Measurements from ENCODE around the gene TLCD4. TPM values are rescaled to one million over a fixed set of nuclear protein-coding genes. Genes with fewer than 3 reads are reported as not detected.

The TLCD4 gene
- total RNA-seq, 1 experiment from 2014 or later, result 2.9 TPM

GRCh38 chr1:95097426-95097825, 19.7 kb upstream of the TLCD4 start:
- DNase-seq (ENCODE audit: low read depth, low spot score), result no peak
- H3K27me3 ChIP-seq (ENCODE audit: control insufficient read depth, insufficient read depth, low read length), result no peaks in the 10 kb centered on the region
- intact Hi-C loops (cut with micrococcal nuclease; ENCODE audit: unreplicated experiment) (no loop called here), in situ Hi-C loops (cut with HindIII; ENCODE audit: low pct_unique_long_range_greater_than_20kb, low sequenced_read_pairs) (no loop called here)
- BruUV-seq (replicated peaks), result no TSS peak
- no peaks in the 10 kb centered on the region for H3K4me1 ChIP-seq (ENCODE audit: control insufficient read depth, insufficient read depth, low read length)
- ChIA-PET CTCF (no interaction called here), POLR2A (no interaction called here)
- TF ChIP-seq TCF7L2 (IDR thresholded peaks at IDR 0.05; ENCODE audit: low read depth, low read length) (no peak), SIN3A (IDR thresholded peaks at IDR 0.05; ENCODE audit: borderline replicate concordance, insufficient read depth, low read depth, low read length) (no peak), CTCF (IDR thresholded peaks at IDR 0.05) (no peak), REST (IDR thresholded peaks at IDR 0.05; ENCODE audit: insufficient read depth in 1 of 2, low read depth in 2 of 2, low read length in 1 of 2) (no peak), POLR2AphosphoS5 (IDR thresholded peaks at IDR 0.05; ENCODE audit: low read depth, low read length) (no peak)
- H3K4me3 ChIP-seq (ENCODE audit: low read depth in 2 of 2, low read length in 2 of 2), result no peak overlapping the region
- no peak overlapping the region for H3K27ac ChIP-seq (ENCODE audit: low read length)
- no peak for ATAC-seq
- H3K9me3 ChIP-seq (ENCODE audit: control insufficient read depth, insufficient read depth, low read depth, low read length), result no peaks in the 10 kb centered on the region
- no peaks in the 10 kb centered on the region for H3K36me3 ChIP-seq (ENCODE audit: control insufficient read depth, insufficient read depth, low read length)

- ATAC-seq, result no peak
- CTCF ChIA-PET, result no interaction called here
- no TSS peak for BruUV-seq (replicated peaks)
Observed at GRCh38 chr1:95098196-95098595, 19.0 kb upstream of the TLCD4 start.

More at GRCh38 chr1:95098196-95098595, 19.0 kb upstream of the TLCD4 start:
- Histone ChIP-seq H3K4me3 (ENCODE audit: low read depth in 2 of 2, low read length in 2 of 2) (no peak overlapping the region), H3K27me3 (ENCODE audit: control insufficient read depth, insufficient read depth, low read length) (no peaks in the 10 kb centered on the region), H3K36me3 (ENCODE audit: control insufficient read depth, insufficient read depth, low read length) (no peaks in the 10 kb centered on the region), H3K9me3 (ENCODE audit: control insufficient read depth, insufficient read depth, low read depth, low read length) (no peaks in the 10 kb centered on the region), H3K4me1 (ENCODE audit: control insufficient read depth, insufficient read depth, low read length) (no peaks in the 10 kb centered on the region), H3K27ac (ENCODE audit: low read length) (no peak overlapping the region)
- no peak for DNase-seq (ENCODE audit: low read depth, low spot score)
- no peak for TF ChIP-seq SIN3A (IDR thresholded peaks at IDR 0.05; ENCODE audit: borderline replicate concordance, insufficient read depth, low read depth, low read length)
- TF ChIP-seq REST (IDR thresholded peaks at IDR 0.05; ENCODE audit: insufficient read depth in 1 of 2, low read depth in 2 of 2, low read length in 1 of 2), result no peak
- TF ChIP-seq TCF7L2 (IDR thresholded peaks at IDR 0.05; ENCODE audit: low read depth, low read length), result no peak
- TF ChIP-seq POLR2AphosphoS5 (IDR thresholded peaks at IDR 0.05; ENCODE audit: low read depth, low read length), result no peak
- TF ChIP-seq CTCF (IDR thresholded peaks at IDR 0.05), result no peak
- POLR2A ChIA-PET, result no interaction called here
- in situ Hi-C loops (cut with HindIII; ENCODE audit: low pct_unique_long_range_greater_than_20kb, low sequenced_read_pairs), result no loop called here
- intact Hi-C loops (cut with micrococcal nuclease; ENCODE audit: unreplicated experiment), result no loop called here
